ENCODE measurements around the gene DCXR.

The DCXR gene

GRCh38 chr17:81996757-81997441 lies 40.6 kb downstream of the DCXR start:
- H3K9me3 Mint-ChIP-seq = no peaks in the 10 kb centered on the region
- no peaks in the 10 kb centered on the region for H3K27me3 Mint-ChIP-seq (ENCODE audit: low read depth)
- no peaks in the 10 kb centered on the region for H3K4me1 Mint-ChIP-seq (ENCODE audit: low read depth)
- no peak overlapping the region for H3K27ac Mint-ChIP-seq
- H3K36me3 Mint-ChIP-seq (ENCODE audit: low read depth) = no peaks in the 10 kb centered on the region
- H3K4me3 Mint-ChIP-seq = no peak overlapping the region
- no peak for DNase-seq (ENCODE audit: low spot score)

DNA sequence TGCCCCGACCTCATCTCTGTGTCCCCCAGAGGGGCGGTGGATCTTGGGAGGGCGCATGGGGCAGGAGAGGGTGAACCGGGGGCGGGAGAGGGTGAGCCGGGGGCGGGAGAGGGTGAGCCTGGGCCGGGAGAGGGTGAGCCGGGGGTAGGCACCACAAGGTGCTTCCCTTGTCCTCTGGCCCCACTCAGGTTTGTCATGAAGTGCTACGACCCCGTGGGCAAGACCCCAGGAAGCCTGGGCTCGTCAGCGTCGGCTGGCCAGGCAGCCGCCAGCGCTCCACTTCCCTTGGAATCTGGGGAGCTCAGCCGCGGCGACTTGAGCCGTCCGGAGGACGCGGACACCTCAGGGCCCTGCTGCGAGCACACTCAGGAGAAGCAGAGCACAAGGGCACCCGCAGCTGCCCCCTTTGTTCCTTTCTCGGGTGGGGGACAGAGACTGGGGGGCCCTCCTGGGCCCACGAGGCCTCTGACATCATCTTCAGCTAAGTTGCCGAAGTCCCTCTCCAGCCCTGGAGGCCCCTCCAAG lies 41.2 kb downstream of the DCXR start:
- Mint-ChIP-seq H3K27ac (no peak overlapping the region), H3K27me3 (ENCODE audit: low read depth) (no peaks in the 10 kb centered on the region), H3K9me3 (no peaks in the 10 kb centered on the region), H3K4me1 (ENCODE audit: low read depth) (no peaks in the 10 kb centered on the region), H3K36me3 (ENCODE audit: low read depth) (no peaks in the 10 kb centered on the region), H3K4me3 (no peak overlapping the region)
- no peak for DNase-seq (ENCODE audit: low spot score)

DNA sequence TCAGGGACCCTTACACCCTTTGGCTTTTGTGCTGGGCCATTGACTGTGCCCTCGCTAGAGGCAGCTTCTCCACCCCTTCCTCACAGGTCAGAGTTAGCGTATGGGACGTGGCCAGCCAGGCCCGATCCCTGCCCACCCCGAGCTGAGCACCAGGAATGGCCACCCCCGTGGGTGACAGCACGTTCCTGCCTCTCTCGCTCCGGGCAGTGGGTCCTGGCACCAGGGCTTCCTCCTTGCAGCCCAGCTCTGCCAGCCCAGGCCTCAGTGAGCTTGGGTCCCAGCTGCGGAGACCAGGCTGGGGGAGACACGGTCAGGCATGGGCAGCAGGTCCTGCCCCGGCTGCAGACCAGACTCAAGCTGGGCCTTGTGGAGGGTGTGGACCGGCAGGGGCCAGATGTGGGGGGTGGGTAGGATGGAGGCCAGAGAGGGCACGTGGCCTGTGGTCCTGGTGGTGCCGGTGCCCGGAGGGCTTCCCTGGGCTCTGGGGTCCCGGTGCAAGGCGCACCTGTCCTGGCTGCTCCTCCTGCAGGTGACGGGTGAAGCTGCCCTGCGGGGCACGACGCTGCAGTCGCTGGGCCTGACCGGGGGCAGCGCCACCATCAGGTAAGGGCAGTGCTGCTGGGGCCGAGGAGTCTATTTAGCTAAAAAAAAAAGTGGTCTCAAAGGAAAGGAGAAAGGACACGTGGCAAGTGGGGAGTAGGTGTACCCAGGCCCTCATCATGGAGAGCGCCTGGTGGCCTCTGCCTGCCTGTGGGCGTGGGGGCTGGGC lies 41.9 kb downstream of the DCXR start:
- no peaks in the 10 kb centered on the region for H3K4me1 Mint-ChIP-seq (ENCODE audit: low read depth)
- H3K27me3 Mint-ChIP-seq (ENCODE audit: low read depth) = no peaks in the 10 kb centered on the region
- no peak overlapping the region for H3K27ac Mint-ChIP-seq
- no peak overlapping the region for H3K4me3 Mint-ChIP-seq
- no peaks in the 10 kb centered on the region for H3K9me3 Mint-ChIP-seq
- H3K36me3 Mint-ChIP-seq (ENCODE audit: low read depth) = no peaks in the 10 kb centered on the region
- no peak for DNase-seq (ENCODE audit: low spot score)

GRCh38 chr17:81994593-81995462 lies 42.7 kb downstream of the DCXR start:
- Mint-ChIP-seq H3K4me1 (ENCODE audit: low read depth) (no peaks in the 10 kb centered on the region), H3K36me3 (ENCODE audit: low read depth) (no peaks in the 10 kb centered on the region), H3K9me3 (no peaks in the 10 kb centered on the region), H3K27ac (no peak overlapping the region), H3K27me3 (ENCODE audit: low read depth) (no peaks in the 10 kb centered on the region), H3K4me3 (no peak overlapping the region)
- DNase-seq (ENCODE audit: low spot score) = no peak

DNA sequence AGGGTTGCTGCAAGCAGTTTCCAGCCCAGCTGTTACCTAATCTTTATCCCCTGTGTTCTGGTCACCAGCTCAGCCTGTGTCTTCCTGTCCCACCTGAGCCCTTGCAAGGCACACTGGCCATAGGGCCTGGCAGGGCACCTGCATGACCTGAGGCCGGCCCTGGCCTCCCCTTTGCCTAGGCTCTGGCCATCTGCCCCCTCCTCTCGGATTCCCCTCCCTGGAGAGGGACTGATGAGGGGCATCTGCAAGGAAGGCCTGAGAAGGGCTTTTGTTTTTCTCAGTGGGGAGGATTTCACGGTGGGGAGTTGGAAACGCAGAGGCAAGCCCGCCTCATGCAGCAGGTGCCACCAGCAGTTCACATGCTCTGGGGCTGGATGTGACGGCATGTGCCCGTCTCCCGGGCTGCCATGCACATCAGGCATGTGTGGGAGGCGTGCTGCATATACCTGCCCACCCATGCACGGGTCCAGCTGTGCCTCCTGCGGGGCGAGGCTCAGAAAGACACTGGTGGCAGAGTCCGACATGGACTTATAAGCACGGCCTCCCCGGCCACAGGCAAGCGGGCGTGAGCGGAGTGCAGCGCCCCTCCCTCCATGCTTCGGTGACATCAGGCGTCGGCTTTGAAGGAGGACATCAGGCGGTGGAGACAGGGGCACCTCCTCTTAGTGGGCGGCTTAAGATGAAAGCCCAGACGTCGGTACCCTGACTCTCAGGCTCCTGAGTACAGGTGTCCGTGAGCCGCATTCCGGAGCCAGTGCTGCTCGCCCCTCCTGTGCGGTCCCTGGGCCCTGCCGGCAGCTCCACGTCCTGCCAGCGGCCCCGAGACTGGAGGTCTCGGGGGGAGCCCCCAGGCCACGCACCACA lies 43.5 kb downstream of the DCXR start:
- DNase-seq (ENCODE audit: low spot score) = no peak
- Mint-ChIP-seq H3K4me3 (no peak overlapping the region), H3K36me3 (ENCODE audit: low read depth) (no peaks in the 10 kb centered on the region), H3K27ac (no peak overlapping the region), H3K9me3 (no peaks in the 10 kb centered on the region), H3K4me1 (ENCODE audit: low read depth) (no peaks in the 10 kb centered on the region), H3K27me3 (ENCODE audit: low read depth) (no peaks in the 10 kb centered on the region)

GRCh38 chr17:81992306-81993102 lies 45.0 kb downstream of the DCXR start:
- no peaks in the 10 kb centered on the region for H3K27me3 Mint-ChIP-seq (ENCODE audit: low read depth)
- DNase-seq (ENCODE audit: low spot score) = no peak
- H3K4me3 Mint-ChIP-seq = no peak overlapping the region
- no peaks in the 10 kb centered on the region for H3K36me3 Mint-ChIP-seq (ENCODE audit: low read depth)
- no peaks in the 10 kb centered on the region for H3K4me1 Mint-ChIP-seq (ENCODE audit: low read depth)
- no peak overlapping the region for H3K27ac Mint-ChIP-seq
- no peaks in the 10 kb centered on the region for H3K9me3 Mint-ChIP-seq

DNA sequence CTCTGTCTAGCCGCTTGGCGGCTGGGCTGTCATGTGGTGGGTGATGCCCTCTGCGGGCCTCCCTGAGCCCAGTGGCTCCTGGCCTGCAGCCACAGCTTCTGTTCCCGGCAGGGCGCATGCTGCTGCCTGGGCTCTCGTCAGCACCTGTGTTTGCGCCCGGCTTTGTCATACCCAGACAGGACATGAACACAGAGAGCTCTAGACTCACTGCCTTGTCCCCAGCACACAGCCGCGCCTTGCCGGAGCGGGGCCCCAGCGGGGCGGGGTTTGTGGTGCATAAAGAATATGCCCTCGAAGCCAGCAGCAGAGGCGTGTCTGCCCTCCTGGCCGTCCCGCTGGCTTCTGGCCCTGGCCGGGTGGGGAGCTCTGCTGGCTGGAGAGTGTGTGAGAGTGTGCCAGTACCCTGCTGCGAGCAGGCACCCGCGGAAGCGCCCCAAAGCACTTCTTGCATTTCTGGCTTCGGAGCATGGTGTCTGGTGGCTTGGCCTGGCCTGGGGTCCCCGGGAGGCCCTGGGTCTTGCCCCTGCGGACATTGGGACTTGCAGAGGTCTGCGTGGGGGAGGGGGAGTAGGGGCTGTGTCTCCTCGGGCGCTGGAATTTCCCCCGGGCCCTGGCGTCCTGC lies 45.7 kb downstream of the DCXR start:
- Mint-ChIP-seq H3K4me1 (ENCODE audit: low read depth) (no peaks in the 10 kb centered on the region), H3K36me3 (ENCODE audit: low read depth) (peaks cover 2% of the 10 kb centered on the region), H3K9me3 (no peaks in the 10 kb centered on the region), H3K27ac (no peak overlapping the region), H3K4me3 (no peak overlapping the region), H3K27me3 (ENCODE audit: low read depth) (no peaks in the 10 kb centered on the region)
- no peak for DNase-seq (ENCODE audit: low spot score)

GRCh38 chr17:81990836-81991683 lies 46.4 kb downstream of the DCXR start:
- Mint-ChIP-seq H3K4me1 (ENCODE audit: low read depth) (no peaks in the 10 kb centered on the region), H3K27ac (no peak overlapping the region), H3K4me3 (no peak overlapping the region), H3K36me3 (ENCODE audit: low read depth) (peaks cover 6% of the 10 kb centered on the region), H3K9me3 (no peaks in the 10 kb centered on the region), H3K27me3 (ENCODE audit: low read depth) (no peaks in the 10 kb centered on the region)
- no peak for DNase-seq (ENCODE audit: low spot score)

DNA sequence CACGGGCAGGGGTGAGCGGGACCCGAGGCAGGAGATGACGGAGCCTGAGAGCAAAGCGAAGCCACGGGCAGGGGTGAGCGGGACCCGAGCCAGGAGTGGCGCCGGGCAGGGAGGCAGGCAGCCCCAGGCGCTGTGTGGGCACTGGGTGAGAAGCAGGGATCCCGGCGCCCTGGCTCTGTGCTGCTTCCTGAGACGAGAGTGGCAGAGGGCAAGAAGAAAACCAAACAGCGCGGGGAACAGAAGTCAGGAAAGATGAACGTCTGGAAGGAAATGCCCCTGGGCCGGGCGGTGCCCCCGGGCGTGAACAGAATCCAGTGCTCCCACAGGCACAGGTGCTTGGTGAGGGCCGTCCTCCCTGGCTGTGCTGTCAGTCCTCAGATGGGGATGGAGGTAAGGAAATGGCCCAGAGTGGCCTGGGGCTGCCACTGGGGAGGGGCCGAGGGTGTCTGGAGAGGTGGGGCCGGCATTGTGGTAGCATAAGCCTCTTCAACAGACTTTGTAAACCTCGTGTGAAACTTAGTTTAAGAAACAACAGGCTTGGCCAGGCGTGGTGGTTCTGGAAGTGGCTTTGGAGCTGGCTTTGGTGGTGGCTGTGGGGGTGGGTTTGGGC lies 50.2 kb downstream of the DCXR start:
- no peak for DNase-seq (ENCODE audit: low spot score)
- peaks cover 2% of the 10 kb centered on the region for H3K4me1 Mint-ChIP-seq (ENCODE audit: low read depth)
- H3K27me3 Mint-ChIP-seq (ENCODE audit: low read depth) = no peaks in the 10 kb centered on the region
- no peak overlapping the region for H3K4me3 Mint-ChIP-seq
- no peaks in the 10 kb centered on the region for H3K9me3 Mint-ChIP-seq
- peaks cover 16% of the 10 kb centered on the region for H3K36me3 Mint-ChIP-seq (ENCODE audit: low read depth)
- no peak overlapping the region for H3K27ac Mint-ChIP-seq

GRCh38 chr17:81986606-81987005 lies 50.9 kb downstream of the DCXR start:
- H3K36me3 Mint-ChIP-seq (ENCODE audit: low read depth) = peaks cover 16% of the 10 kb centered on the region
- H3K9me3 Mint-ChIP-seq = no peaks in the 10 kb centered on the region
- no peak overlapping the region for H3K27ac Mint-ChIP-seq
- no peak overlapping the region for H3K4me3 Mint-ChIP-seq
- H3K27me3 Mint-ChIP-seq (ENCODE audit: low read depth) = no peaks in the 10 kb centered on the region
- H3K4me1 Mint-ChIP-seq (ENCODE audit: low read depth) = peaks cover 2% of the 10 kb centered on the region
- DNase-seq (ENCODE audit: low spot score) = no peak

All from T-helper 2 cell treated with Interferon-gamma antibody and Interleukin-4, amounts not matched to agents 5 μg/mL and 100 μg/mL, for 36 hours (primary cell).